Gastroesophageal sphincter (tissue), 3 donors: ENCODE data around the gene SMIM7.

Experiments
- POLR2AphosphoS5 ChIP-seq: sonication (generic); formaldehyde crosslinking; IDR thresholded peaks from one replicate; pipeline ENCODE4 v1.6.1; 2017; ENCODE audit warnings: antibody characterized with exemption
- TF ChIP-seq, protein P1 (sequence below), 4 experiments: fragments of 200-600 bp in 2 of 4; fragments of 450-650 bp in 2 of 4; sonication (generic) in 1 of 4; IDR thresholded peaks; one replicate each; pipeline ENCODE4 v1.5.1; 2017 to 2019; ENCODE audit warnings: antibody characterized with exemption in 4 of 4, mild to moderate bottlenecking in 2 of 4, moderate library complexity in 2 of 4

GRCh38 chr19:16682539-16682938 lies 22.6 kb upstream of the SMIM7 start:
- no peak for TF ChIP-seq POLR2AphosphoS5
- TF ChIP-seq, protein P1, sequence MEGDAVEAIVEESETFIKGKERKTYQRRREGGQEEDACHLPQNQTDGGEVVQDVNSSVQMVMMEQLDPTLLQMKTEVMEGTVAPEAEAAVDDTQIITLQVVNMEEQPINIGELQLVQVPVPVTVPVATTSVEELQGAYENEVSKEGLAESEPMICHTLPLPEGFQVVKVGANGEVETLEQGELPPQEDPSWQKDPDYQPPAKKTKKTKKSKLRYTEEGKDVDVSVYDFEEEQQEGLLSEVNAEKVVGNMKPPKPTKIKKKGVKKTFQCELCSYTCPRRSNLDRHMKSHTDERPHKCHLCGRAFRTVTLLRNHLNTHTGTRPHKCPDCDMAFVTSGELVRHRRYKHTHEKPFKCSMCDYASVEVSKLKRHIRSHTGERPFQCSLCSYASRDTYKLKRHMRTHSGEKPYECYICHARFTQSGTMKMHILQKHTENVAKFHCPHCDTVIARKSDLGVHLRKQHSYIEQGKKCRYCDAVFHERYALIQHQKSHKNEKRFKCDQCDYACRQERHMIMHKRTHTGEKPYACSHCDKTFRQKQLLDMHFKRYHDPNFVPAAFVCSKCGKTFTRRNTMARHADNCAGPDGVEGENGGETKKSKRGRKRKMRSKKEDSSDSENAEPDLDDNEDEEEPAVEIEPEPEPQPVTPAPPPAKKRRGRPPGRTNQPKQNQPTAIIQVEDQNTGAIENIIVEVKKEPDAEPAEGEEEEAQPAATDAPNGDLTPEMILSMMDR (IDR thresholded peaks at IDR 0.05) = no peak
